ENCODE results near the gene TMTC2.

- TF ChIP-seq EZH2phosphoT487 (IDR thresholded peaks at IDR 0.05; ENCODE audit: low read depth, severe bottlenecking, unreplicated experiment) (no peak), CTCF (IDR thresholded peaks at IDR 0.05; ENCODE audit: poor library complexity) (no peak), EZH2 (IDR thresholded peaks at IDR 0.05; ENCODE audit: borderline replicate concordance) (no peak)
Measured at GRCh38 chr12:83027021-83027723, 340.5 kb downstream of the TMTC2 start.

Data from hepatocyte (in vitro differentiated cells).